ENCODE data around the gene KCNMA1. TPM values are rescaled to one million over a fixed set of nuclear protein-coding genes. Genes with fewer than 3 reads are reported as not detected.

The KCNMA1 gene
- total RNA-seq, 1 donor from 2014 or later, result 30.1 TPM

- H3K27ac Mint-ChIP-seq, result no peak overlapping the region
- no peak for TF ChIP-seq CTCF (conservative IDR thresholded peaks at IDR 0.05)
- DNase-seq (ENCODE audit: extremely low spot score, unreplicated experiment), result no peak
- peaks cover 10% of the 10 kb centered on the region for H3K27me3 Mint-ChIP-seq
- peaks cover 7% of the 10 kb centered on the region for H3K36me3 Mint-ChIP-seq
- H3K4me1 Mint-ChIP-seq (ENCODE audit: unreplicated experiment), result peaks cover 37% of the 10 kb centered on the region
- no peaks in the 10 kb centered on the region for H3K9me3 Mint-ChIP-seq
- H3K4me3 Mint-ChIP-seq, result no peak overlapping the region
Observed at GRCh38 chr10:77077316-77077945, 560.2 kb downstream of the KCNMA1 start.

- Mint-ChIP-seq H3K9me3 (no peaks in the 10 kb centered on the region), H3K27me3 (peaks cover 10% of the 10 kb centered on the region), H3K4me1 (ENCODE audit: unreplicated experiment) (peaks cover 38% of the 10 kb centered on the region), H3K36me3 (peaks cover 7% of the 10 kb centered on the region), H3K4me3 (no peak overlapping the region), H3K27ac (no peak overlapping the region)
- no peak for TF ChIP-seq CTCF (conservative IDR thresholded peaks at IDR 0.05)
- no peak for DNase-seq (ENCODE audit: extremely low spot score, unreplicated experiment)
Observed at GRCh38 chr10:77075926-77076325, 561.7 kb downstream of the KCNMA1 start.

GRCh38 chr10:77074104-77074624, 563.4 kb downstream of the KCNMA1 start:
- no peak for TF ChIP-seq CTCF (conservative IDR thresholded peaks at IDR 0.05)
- H3K4me1 Mint-ChIP-seq (ENCODE audit: unreplicated experiment), result peaks cover 35% of the 10 kb centered on the region
- H3K27ac Mint-ChIP-seq, result no peak overlapping the region
- no peak for DNase-seq (ENCODE audit: extremely low spot score, unreplicated experiment)
- no peaks in the 10 kb centered on the region for H3K9me3 Mint-ChIP-seq
- peaks cover 10% of the 10 kb centered on the region for H3K27me3 Mint-ChIP-seq
- H3K36me3 Mint-ChIP-seq, result peaks cover 10% of the 10 kb centered on the region
- no peak overlapping the region for H3K4me3 Mint-ChIP-seq

GRCh38 chr10:77073663-77073960, 564.0 kb downstream of the KCNMA1 start:
- no peaks in the 10 kb centered on the region for H3K9me3 Mint-ChIP-seq
- DNase-seq (ENCODE audit: extremely low spot score, unreplicated experiment), result no peak
- peaks cover 35% of the 10 kb centered on the region for H3K4me1 Mint-ChIP-seq (ENCODE audit: unreplicated experiment)
- peaks cover 10% of the 10 kb centered on the region for H3K36me3 Mint-ChIP-seq
- peaks cover 10% of the 10 kb centered on the region for H3K27me3 Mint-ChIP-seq
- no peak for TF ChIP-seq CTCF (conservative IDR thresholded peaks at IDR 0.05)
- H3K4me3 Mint-ChIP-seq, result no peak overlapping the region
- no peak overlapping the region for H3K27ac Mint-ChIP-seq

- no peak for DNase-seq (ENCODE audit: extremely low spot score, unreplicated experiment)
- Mint-ChIP-seq H3K9me3 (no peaks in the 10 kb centered on the region), H3K36me3 (peaks cover 10% of the 10 kb centered on the region), H3K4me3 (no peak overlapping the region), H3K4me1 (ENCODE audit: unreplicated experiment) (peaks cover 35% of the 10 kb centered on the region), H3K27me3 (peaks cover 10% of the 10 kb centered on the region), H3K27ac (no peak overlapping the region)
- TF ChIP-seq CTCF (conservative IDR thresholded peaks at IDR 0.05), result no peak
Observed at GRCh38 chr10:77072836-77073662, 564.6 kb downstream of the KCNMA1 start.
